Psoas muscle (tissue), 8 donors: ENCODE measurements around the gene ITGB1BP2. TPM values are rescaled to one million over a fixed set of nuclear protein-coding genes. Genes with fewer than 3 reads are reported as not detected.
"Not testable (repeated sequence)": the region's sequence is repeated elsewhere in the genome, so short reads cannot be mapped to it uniquely, and the experiment has no call there.

Experiments
- ATAC-seq, 4 donors: fragments of 200-7000 bp; cut with Tn5 transposase; one replicate each; pipeline ENCODE4 v1.9.1; 2020; ENCODE audit warnings: moderate library complexity in 3 of 4, mild to moderate bottlenecking in 2 of 4
- DNase-seq, 2 donors: peaks; one replicate each; pipeline ENCODE4 v3.0.0-alpha.2; 2020
- H3K27ac ChIP-seq: fragments of 200-600 bp; one replicate; pipeline ENCODE4 v1.8.0; 2022
- H3K27me3 ChIP-seq, 3 donors: fragments of 200-600 bp in 1 of 3; one replicate each; pipeline versions ENCODE4 v1.6.1 to v1.8.0; 2013 to 2022; ENCODE audit warnings: low read length in 2 of 3, mild to moderate bottlenecking in 2 of 3, moderate library complexity in 1 of 3; ENCODE audit not compliant: insufficient read depth in 3 of 3
- H3K36me3 ChIP-seq, 2 donors: fragments of 200-600 bp in 1 of 2; one replicate each; pipeline versions ENCODE4 v1.6.1 to v1.8.0; 2013 to 2022; ENCODE audit warnings: low read depth in 1 of 2, mild to moderate bottlenecking in 1 of 2, moderate library complexity in 1 of 2; ENCODE audit not compliant: insufficient read depth in 1 of 2
- H3K4me1 ChIP-seq: fragments of 200-600 bp; one replicate; pipeline ENCODE4 v1.8.0; 2022
- H3K4me3 ChIP-seq: fragments of 200-600 bp; one replicate; pipeline ENCODE4 v1.8.0; 2022; ENCODE audit warnings: mild to moderate bottlenecking
- H3K9me3 ChIP-seq: fragments of 200-600 bp; one replicate; pipeline ENCODE4 v1.8.0; 2022
- WGBS, 3 donors: extraction: QIAGEN DNeasy Blood & Tissue Kit; methylation state at CpG; one replicate each; pipeline versions ENCODE4 v1.1.6 to v1.1.7; 2013; 5-methylcytosine and 5-hydroxymethylcytosine counted together
- intact Hi-C, 2 donors: fragments of 100-400 bp; cut with DNase I; formaldehyde crosslinking; loops; one replicate each; pipeline versions ENCODE4 v1.11.0 to v1.14.2; 2022
- polyA plus RNA-seq, 3 donors: library from polyadenylated mRNA; stranded (reverse); fragments of 200-250 nt; gene quantifications; one replicate each; pipeline ENCODE4 v1.2.3, GENCODE V29; 2013
- total RNA-seq, 4 donors: library from RNA; stranded (reverse); fragmentation: NEBNext Ultra II Directional in 2 of 4; extraction: Animal tissue kit (Norgen Biotek cat#: 25700) in 2 of 4; gene quantifications; one replicate each; pipeline versions ENCODE4 v1.2.1 to v1.2.4, GENCODE V29; 2021 to 2023
- TF ChIP-seq, protein P1 (sequence below): fragments of 200-600 bp; IDR thresholded peaks from one replicate; pipeline ENCODE4 v1.8.0; 2022; ENCODE audit warnings: antibody characterized with exemption
- donor health status: healthy with polysubstance abuse.
- donor health status: DM: no; HTN: no; CAD: no; lungs with moderate emphysema.
- donor health status: Bipolar disorder and iron deficiency.
- donor health status: healthy.
- donor health status: DM: yes; HTN: yes; CAD: no.
- donor health status: DM: no; HTN: no; CAD: no.
- donor health status: DM: no; HTN: no; CAD: no.
- donor health status: DM: yes; HTN: yes; CAD: no.

Gene ITGB1BP2
- total and polyA plus RNA-seq, 7 donors, result 4.4 to 35.2 (median 15.7) TPM

DNA sequence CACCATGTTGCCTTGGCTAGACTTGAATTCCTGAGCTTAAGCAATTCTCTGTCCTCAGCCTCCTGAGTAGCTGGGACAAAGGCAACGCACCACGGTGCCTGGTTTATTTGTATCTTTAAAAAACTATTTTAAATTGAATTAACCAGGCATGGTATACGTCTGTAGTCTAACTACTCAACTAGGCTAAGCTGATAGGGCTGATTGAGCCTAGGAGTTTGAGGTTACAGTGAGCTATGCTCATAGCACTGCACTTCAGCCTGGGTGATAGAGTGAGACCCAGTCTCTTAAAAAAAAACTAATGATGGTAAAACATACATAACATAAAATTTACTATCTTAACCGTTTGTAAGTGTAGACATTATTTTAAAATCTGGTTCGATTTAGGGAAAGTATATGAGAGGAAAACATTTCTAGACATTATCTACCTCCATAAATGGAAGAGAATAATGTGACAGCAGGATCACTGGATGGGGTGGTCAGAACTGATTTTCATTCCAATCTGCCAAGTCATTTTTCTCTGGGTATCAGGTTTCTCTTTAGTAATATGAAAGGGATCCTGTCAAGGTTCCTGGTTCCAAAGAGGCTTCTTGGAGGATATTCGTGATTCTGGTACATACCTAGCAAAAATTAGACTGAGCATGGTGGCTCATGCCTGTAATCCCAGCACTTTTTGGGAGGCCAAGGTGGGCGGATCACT is 8.7 kb upstream of the ITGB1BP2 start:
- DNase-seq, result no peak
- no peak for ATAC-seq
- TF ChIP-seq, protein P1, sequence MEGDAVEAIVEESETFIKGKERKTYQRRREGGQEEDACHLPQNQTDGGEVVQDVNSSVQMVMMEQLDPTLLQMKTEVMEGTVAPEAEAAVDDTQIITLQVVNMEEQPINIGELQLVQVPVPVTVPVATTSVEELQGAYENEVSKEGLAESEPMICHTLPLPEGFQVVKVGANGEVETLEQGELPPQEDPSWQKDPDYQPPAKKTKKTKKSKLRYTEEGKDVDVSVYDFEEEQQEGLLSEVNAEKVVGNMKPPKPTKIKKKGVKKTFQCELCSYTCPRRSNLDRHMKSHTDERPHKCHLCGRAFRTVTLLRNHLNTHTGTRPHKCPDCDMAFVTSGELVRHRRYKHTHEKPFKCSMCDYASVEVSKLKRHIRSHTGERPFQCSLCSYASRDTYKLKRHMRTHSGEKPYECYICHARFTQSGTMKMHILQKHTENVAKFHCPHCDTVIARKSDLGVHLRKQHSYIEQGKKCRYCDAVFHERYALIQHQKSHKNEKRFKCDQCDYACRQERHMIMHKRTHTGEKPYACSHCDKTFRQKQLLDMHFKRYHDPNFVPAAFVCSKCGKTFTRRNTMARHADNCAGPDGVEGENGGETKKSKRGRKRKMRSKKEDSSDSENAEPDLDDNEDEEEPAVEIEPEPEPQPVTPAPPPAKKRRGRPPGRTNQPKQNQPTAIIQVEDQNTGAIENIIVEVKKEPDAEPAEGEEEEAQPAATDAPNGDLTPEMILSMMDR, result no peak
- Histone ChIP-seq H3K27me3 (no peaks in the 10 kb centered on the region), H3K4me3 (no peak overlapping the region), H3K27ac (no peak overlapping the region), H3K4me1 (peaks cover 8% of the 10 kb centered on the region), H3K9me3 (no peaks in the 10 kb centered on the region), H3K36me3 (peaks cover 4 to 79% of the 10 kb centered on the region in 2 donors)
- intact Hi-C loops, result loop anchor here in 1 of 2 donors (5.0 kb wide), 1 partner anchor 139 kb away; no protein-coding TSS in a partner anchor
- WGBS, 3 donors, result 76 to 85% (median 85%) methylated on average over 7 of the region's 7 CpGs

DNA sequence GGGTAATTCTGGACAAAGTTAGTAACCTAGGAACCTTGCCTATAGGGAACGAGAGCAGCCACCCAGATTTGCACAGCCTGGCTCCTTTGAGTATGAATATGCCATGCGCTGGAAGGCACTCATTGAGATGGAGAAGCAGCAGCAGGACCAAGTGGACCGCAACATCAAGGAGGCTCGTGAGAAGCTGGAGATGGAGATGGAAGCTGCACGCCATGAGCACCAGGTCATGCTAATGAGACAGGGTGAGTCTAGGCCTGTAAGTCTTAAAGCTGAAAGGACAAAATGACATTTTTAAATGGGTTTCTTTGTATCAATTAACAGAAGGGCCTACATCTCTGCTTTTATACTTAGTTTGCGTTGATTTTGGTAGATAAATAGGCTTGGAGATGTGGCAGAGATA is 4.7 kb upstream of the ITGB1BP2 start:
- H3K36me3 ChIP-seq, result peaks cover 4 to 90% of the 10 kb centered on the region in 2 donors
- TF ChIP-seq, protein P1, result no peak
- H3K4me3 ChIP-seq, result no peak overlapping the region
- ATAC-seq (no peak), DNase-seq (no peak)
- H3K27ac ChIP-seq, result no peak overlapping the region
- no peaks in the 10 kb centered on the region for H3K4me1 ChIP-seq
- no peaks in the 10 kb centered on the region for H3K9me3 ChIP-seq
- WGBS, 3 donors, result 83 to 98% (median 92%) methylated on average over 6 of the region's 6 CpGs
- peaks cover 0 to 5% (median 0%) of the 10 kb centered on the region in 3 donors for H3K27me3 ChIP-seq
- intact Hi-C loops, result no loop called here

DNA sequence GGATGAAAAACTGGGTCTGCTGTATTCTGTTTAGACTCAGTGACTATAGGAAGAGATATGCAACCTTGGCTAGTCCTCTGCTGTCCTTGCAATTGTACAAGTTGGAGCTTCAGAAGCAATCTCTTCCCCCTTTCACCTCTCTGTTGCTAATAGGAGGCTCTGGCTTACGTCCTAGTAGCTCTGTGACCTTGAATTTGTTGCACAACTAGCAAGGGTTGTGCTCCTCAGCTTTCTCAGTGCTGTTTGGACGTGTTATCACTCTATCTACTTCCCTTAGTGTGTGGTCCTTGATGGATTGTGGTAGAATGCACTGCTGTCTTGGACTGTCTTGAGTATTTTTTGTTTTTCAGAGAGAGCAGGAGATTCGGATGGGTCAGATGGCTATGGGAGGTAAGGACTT is 3.4 kb upstream of the ITGB1BP2 start:
- Histone ChIP-seq H3K27me3 (peaks cover 0 to 5% (median 0%) of the 10 kb centered on the region in 3 donors), H3K9me3 (no peaks in the 10 kb centered on the region), H3K36me3 (peaks cover 4 to 77% of the 10 kb centered on the region in 2 donors), H3K4me3 (no peak overlapping the region), H3K27ac (no peak overlapping the region), H3K4me1 (no peaks in the 10 kb centered on the region)
- TF ChIP-seq, protein P1, result no peak
- intact Hi-C loops, result no loop called here
- DNase-seq (no peak), ATAC-seq (peak in 1 of 4 donors; percentile 32)
- WGBS, 3 donors, result 46 to 66% (median 47%) methylated on average over 3 of the region's 3 CpGs

DNA sequence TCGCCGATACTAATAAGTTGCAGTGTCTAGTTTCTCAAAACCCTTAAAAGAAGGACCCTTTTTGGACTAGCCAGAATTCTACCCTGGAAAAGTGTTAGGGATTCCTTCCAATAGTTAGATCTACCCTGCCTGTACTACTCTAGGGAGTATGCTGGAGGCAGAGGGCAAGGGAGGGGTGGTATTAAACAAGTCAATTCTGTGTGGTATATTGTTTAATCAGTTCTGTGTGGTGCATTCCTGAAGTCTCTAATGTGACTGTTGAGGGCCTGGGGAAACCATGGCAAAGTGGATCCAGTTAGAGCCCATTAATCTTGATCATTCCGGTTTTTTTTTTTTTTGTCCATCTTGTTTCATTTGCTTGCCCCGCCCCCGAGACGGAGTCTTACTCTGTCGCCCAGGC is 1.5 kb upstream of the ITGB1BP2 start:
- 83 to 89% (median 83%) methylated on average over 7 of the region's 7 CpGs for WGBS, 3 donors
- H3K4me3 ChIP-seq, DNase-seq, H3K9me3 ChIP-seq, H3K27ac ChIP-seq, H3K27me3 ChIP-seq, H3K4me1 ChIP-seq, ATAC-seq: not testable (repeated sequence)
- peaks cover 0 to 66% of the 10 kb centered on the region in 2 donors for H3K36me3 ChIP-seq
- intact Hi-C loops, result loop anchor here in 1 of 2 donors (10.0 kb wide), 1 partner anchor 65 kb away; the partner anchor contains the start of gene TAF1

DNA sequence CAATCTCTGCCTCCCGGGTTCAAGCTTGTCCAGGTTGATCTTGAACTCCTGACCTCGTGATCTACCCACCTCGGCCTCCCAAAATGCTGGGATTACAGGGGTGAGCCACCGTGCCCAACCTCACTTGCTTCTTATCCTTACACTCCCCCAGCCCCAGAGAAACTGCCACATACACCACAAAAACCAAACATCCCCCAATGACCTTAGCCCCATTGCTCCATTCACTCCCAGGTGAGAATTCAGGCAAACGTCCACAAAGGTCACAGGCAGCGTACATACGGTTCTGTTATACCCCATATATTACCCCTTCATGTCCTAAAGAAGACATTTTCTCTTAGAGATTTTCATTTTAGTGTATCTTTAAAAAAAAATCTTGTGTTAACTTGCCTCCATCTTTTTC is 1.1 kb upstream of the ITGB1BP2 start:
- H3K27me3 ChIP-seq, H3K9me3 ChIP-seq, H3K4me3 ChIP-seq, ATAC-seq, H3K27ac ChIP-seq, DNase-seq, H3K4me1 ChIP-seq: not testable (repeated sequence)
- WGBS, 3 donors, result 74 to 88% (median 80%) methylated on average over 6 to 7 of the region's 7 CpGs
- intact Hi-C loops, result loop anchor here in 1 of 2 donors (10.0 kb wide), 1 partner anchor 64 kb away; the partner anchor contains the start of gene TAF1
- H3K36me3 ChIP-seq, result peaks cover 0 to 62% of the 10 kb centered on the region in 2 donors
